ENCODE data around the gene ATL1. TPM values are rescaled to one million over a fixed set of nuclear protein-coding genes. Genes with fewer than 3 reads are reported as not detected.

The ATL1 gene
- total RNA-seq, result 1.0 TPM
- long read RNA-seq, partial matches to known transcripts, result 0 of 2 reads
- long read RNA-seq, other reads (novel, unspliced or antisense), result 2 of 2 reads

GRCh38 chr14:50559990-50560930, at the start of gene ATL1:
Gene ATL1, plus strand, starts transcription at chr14:50560145. Its CDS starts 121 bp downstream, at chr14:50560266.
- intact Hi-C loops (cut with micrococcal nuclease), result no loop called here
- peak; percentile 83 for DNase-seq
- ATAC-seq, result peak; percentile 95

- intact Hi-C loops (cut with micrococcal nuclease), result no loop called here
- DNase-seq (no peak), ATAC-seq (no peak)
Measured at GRCh38 chr14:50510157-50510556, 49.8 kb upstream of the ATL1 start.

GRCh38 chr14:50512463-50512862, 47.5 kb upstream of the ATL1 start:
- ATAC-seq, result no peak
- intact Hi-C loops (cut with micrococcal nuclease), result no loop called here
- no peak for DNase-seq

- intact Hi-C loops (cut with micrococcal nuclease), result no loop called here
- ATAC-seq (no peak), DNase-seq (no peak)
Measured at GRCh38 chr14:50516091-50516490, 43.9 kb upstream of the ATL1 start.

- DNase-seq (no peak), ATAC-seq (peak; percentile 51)
- intact Hi-C loops (cut with micrococcal nuclease), result no loop called here
Measured at GRCh38 chr14:50520947-50521815, 38.8 kb upstream of the ATL1 start.

GRCh38 chr14:50521912-50522341, 38.0 kb upstream of the ATL1 start:
- ATAC-seq (no peak), DNase-seq (no peak)
- intact Hi-C loops (cut with micrococcal nuclease), result no loop called here

- ATAC-seq (no peak), DNase-seq (no peak)
- intact Hi-C loops (cut with micrococcal nuclease), result no loop called here
Measured at GRCh38 chr14:50523271-50524041, 36.5 kb upstream of the ATL1 start.

- ATAC-seq (no peak), DNase-seq (no peak)
- intact Hi-C loops (cut with micrococcal nuclease), result no loop called here
Measured at GRCh38 chr14:50524060-50524459, 35.9 kb upstream of the ATL1 start.

- intact Hi-C loops (cut with micrococcal nuclease), result no loop called here
- ATAC-seq (no peak), DNase-seq (no peak)
Measured at GRCh38 chr14:50524731-50525515, 35.0 kb upstream of the ATL1 start.

GRCh38 chr14:50528000-50528399, 31.9 kb upstream of the ATL1 start:
- intact Hi-C loops (cut with micrococcal nuclease), result no loop called here
- ATAC-seq (no peak), DNase-seq (no peak)

- DNase-seq (no peak), ATAC-seq (no peak)
- intact Hi-C loops (cut with micrococcal nuclease), result no loop called here
Measured at GRCh38 chr14:50529288-50530179, 30.4 kb upstream of the ATL1 start.

GRCh38 chr14:50530358-50530757, 29.6 kb upstream of the ATL1 start:
- intact Hi-C loops (cut with micrococcal nuclease), result no loop called here
- DNase-seq (no peak), ATAC-seq (no peak)

- ATAC-seq (no peak), DNase-seq (no peak)
- intact Hi-C loops (cut with micrococcal nuclease), result no loop called here
Measured at GRCh38 chr14:50530794-50531365, 29.1 kb upstream of the ATL1 start.

- peak; percentile 71 for DNase-seq
- intact Hi-C loops (cut with micrococcal nuclease), result loop anchor here (2.0 kb wide), 1 partner anchor 211 kb away; no protein-coding TSS in a partner anchor
- peak; percentile 69 for ATAC-seq
Measured at GRCh38 chr14:50531595-50532501, 28.1 kb upstream of the ATL1 start.

GRCh38 chr14:50532502-50533240, 27.3 kb upstream of the ATL1 start, which contains the start of gene MAP4K5:
Gene MAP4K5, minus strand, starts transcription at chr14:50532569. Its CDS starts 520 bp downstream, at chr14:50532049.
- intact Hi-C loops (cut with micrococcal nuclease), result loop anchor here (2.0 kb wide), 1 partner anchor 212 kb away; no protein-coding TSS in a partner anchor
- peak; percentile 96 for DNase-seq
- peak; percentile 99 for ATAC-seq
